ENCODE data around the gene RELN.
"Not testable (repeated sequence)": the region's sequence is repeated elsewhere in the genome, so short reads cannot be mapped to it uniquely, and the experiment has no call there.

Gene RELN

DNA sequence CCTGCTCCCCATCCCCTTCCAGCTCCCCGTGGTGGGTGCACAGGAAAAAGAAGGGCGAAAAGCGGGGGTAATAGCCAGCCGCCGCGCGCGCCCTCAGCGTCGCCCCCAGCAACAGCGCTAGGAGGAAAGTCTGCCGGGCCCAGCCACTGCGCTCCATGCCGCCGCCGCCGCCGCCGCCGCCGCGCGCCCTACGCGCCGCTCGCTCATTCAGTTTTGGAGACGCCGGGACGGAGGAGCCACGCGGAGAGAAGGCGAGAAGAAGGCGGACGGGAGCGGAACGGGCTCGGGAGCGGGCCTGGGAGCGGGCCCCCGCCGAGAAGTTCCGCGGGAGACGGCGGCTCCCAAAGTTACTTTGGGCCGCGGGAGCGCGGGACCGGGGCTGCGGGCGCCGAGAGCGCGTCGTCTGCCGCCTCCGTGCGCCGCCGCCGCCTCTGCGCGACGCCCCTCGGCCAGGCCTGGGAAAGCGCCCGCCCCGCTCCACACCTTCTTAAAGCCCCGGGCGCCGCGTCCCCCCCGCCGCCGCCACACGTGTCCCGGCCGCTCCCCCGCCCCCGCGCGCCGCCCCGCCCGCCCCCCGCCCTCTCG is at the start of gene RELN:
TSS of gene RELN (minus strand) at position 459 of the 585 bp plus-strand sequence. CDS start at position 157, 302 bp downstream.
- no peak for DNase-seq

DNA sequence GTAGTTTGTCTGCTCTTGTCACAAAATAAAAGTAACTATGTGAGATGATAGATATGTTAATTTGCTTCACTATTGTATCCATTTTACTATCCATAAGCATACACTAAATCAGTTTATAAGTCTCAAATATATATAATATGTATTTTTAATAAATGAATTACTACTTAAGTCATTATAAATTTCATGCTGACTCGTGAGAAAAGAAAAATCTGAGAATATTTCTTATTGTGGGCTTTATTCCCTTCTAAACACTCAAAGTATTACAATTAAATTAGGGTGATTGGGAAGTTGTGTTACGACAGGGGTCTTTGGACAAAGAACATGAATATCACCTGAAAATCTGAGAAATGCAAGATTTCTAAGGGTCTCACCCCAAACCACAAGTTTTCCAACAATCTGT is 48.7 kb upstream of the RELN start:
- no peak for DNase-seq

DNA sequence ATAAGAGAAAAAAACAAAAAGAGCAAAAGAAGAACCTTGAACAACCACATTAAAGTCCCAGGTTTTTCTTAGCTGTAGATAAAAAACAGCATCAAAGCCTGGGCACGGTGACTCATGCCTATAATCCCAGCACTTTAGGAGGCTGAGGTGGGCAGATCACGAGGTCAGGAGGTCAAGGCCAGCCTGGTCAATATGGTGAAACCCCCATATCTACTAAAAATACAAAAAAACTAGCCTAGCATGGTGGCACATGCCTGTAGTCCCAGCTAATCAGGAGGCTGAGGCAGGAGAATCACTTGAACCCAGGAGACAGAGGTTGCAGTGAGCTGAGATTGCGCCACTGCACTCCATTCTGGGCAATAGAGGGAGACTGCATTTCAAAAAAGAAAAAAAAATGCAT is 47.4 kb upstream of the RELN start:
- not testable (repeated sequence) for DNase-seq

DNA sequence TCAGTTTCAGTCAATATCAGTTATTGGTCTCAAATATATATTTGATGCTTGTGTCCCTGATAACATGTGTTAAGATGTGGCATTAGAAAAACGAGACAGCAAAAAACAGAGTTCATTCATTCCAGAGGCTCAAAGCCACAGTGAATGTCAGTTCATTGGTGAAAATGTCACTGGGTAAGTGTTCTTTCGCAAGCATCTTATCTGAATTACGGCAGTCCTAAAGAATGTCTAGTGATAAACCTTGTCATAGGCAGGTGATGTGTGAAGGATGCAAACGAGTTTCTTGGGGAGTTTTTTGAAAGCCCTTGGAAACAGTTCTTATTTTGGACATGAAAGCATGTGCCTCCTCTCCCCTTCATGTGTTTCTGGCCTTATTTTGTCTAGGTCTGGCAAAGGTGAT is 45.9 kb upstream of the RELN start:
- no peak for DNase-seq

DNA sequence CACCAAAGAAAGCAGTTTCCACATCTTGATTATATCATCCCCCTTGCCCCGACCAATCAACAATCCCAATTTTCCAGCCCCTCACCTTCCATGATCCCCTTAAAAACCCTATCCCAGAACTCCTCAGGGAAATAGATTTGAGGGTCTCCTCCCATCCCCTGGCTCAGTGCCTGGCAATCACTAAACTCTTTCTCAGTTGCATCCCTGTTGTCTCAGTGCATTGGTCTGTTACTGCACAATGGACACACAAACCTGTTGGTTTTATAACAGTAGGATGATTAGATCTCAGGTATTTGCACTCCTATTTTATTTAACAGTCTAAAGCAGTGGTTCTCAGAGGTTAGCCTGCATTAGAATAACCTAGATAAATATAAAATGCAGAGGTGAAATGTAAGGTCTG is 45.2 kb upstream of the RELN start:
- DNase-seq, result no peak

DNA sequence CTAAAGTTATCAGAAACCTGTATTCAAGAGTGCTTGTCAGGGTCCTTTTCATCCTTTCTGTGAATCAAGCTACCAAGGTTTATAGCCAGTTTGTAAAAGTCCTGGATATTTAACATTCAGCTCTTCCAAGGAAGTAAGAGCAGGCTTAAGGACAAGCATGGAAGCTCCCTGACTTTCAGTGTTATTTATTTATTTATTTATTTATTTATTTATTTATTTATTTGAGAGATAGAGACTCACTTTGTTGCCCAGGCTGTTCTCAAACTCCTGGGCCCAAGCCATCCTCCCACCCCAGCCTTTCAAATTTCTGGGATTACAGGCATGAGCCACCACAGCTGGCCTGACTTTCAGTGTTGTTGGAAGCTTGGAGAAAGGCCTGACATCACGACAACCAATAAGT is 44.4 kb upstream of the RELN start:
- no peak for DNase-seq

DNA sequence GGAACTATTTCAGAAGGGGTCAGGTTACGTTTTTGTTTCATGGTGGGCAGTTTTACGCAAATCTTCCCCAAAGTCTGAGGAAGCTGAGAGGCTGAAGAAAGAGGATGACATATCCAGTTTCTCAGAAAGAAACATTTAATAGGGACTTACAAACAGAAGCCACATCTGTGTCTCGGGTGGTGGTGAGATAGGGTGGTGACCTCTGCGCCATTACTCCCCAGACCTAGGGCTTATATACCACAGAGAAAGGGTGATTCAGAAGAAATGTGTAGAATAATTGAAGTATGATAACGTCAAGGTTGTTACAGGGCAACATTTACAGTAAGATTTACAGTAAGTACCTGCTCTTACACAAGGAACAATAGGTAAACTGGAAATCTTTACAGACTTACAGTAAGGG is 43.0 kb upstream of the RELN start:
- no peak for DNase-seq

DNA sequence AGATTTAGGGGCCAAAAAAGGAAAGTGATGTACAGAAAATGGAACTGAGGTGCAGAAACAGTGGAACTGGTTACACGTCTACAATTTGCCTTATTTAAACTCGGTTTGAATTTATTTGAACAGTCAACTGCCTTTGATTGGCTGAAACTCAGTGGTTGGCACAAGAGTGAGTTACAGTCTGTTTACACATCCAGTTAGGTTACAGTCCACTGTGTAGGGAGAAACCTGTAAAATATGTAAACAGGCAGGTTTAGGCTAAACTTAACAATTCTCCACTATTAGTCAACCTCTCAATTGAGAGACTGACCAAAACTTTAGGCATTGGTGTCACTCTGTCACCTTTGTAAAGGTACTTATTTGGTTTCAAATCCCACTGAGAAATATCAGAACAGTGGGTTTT is 40.3 kb upstream of the RELN start:
- no peak for DNase-seq

DNA sequence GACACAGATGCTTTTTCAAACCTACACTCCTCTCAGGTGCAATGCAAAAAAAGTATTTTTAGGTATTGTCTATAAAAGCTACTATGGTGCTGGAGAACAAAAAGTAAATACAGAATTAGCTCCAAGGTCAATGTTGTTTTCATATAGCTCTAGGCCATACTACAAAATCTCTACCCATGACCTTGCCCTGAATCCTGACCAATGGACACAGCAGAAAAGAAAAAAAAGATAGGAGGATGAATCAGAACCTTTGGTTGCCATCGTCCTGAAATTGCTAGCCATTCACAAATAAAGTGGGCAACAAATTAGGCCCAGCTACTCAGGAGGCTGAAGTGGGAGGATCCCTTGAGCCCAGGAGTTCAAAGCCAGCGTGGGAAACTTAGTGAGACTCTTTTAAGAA is 35.2 kb upstream of the RELN start:
- DNase-seq, result no peak

DNA sequence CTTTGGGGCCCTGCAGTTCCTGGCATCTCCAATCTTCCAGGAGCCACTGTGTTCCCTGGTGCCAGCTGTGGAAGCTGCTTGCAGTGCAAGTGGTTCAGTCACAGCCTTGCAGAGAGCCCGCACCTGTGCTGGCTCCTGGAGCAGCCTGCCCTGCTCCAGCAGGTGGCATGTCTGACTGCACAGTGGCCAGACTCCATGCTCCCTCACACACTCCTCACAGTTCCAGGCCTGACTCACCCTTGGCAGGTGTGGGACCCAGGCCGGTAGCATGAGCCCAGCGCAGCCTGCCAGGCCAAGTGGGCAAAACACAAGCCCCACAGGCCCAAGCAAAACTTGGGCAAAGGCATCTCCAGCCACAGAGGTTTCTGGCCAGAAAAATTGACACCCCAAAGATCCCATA is 33.6 kb upstream of the RELN start:
- DNase-seq, result no peak

DNA sequence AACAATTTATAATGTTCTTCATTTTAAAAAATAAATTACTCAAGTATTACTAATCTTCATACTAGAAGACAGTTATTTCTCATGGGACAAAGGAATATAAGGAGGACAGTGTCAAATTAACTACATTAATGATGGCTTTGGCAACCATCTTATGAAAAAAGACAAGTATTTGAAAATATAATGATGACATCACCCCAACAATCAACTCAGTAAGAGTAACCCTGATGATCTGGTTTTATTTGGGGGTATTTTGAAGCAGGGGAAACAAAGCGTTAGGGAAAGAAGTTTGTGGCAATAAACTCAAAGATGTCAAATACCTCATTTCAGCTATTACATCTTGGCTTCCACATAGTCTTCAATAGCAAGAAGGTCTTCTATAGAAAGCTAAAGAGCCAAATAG is 29.0 kb upstream of the RELN start:
- DNase-seq, result no peak

DNA sequence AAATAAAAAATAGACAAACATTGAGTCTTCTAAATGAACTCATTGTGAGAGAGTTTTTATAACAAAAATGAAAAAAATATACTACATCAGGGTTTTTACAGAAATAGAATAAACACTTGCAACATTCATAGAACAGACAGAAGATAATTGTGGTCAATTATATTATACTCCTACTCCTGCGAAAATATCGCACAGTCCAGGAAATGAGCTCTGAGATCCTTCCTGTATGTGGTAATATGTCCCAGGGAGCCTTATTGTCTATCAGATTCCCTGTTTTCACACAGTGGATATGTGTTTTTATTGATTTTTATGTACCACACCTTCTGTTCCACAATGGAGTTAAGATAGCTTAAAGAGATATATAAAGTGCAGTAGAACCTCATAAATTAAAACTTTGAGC is 27.5 kb upstream of the RELN start:
- no peak for DNase-seq

DNA sequence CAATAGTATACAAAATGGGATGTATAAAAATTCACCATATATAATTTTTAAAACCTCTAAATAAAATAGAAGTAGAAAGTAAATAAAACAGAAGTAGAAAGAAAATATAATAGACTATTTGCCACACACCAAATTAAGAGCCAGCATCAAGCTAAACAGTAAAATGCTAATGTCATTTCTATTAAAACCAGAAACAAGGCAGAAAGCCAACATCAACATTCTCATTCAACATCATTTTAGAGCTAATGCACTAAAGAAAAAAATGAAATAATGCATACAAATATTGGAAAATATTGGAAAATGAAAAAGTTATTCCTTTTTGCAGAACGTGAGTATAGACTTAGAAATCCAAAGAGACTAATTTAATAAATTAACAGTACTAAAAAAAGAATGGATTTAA is 23.4 kb upstream of the RELN start:
- no peak for DNase-seq

DNA sequence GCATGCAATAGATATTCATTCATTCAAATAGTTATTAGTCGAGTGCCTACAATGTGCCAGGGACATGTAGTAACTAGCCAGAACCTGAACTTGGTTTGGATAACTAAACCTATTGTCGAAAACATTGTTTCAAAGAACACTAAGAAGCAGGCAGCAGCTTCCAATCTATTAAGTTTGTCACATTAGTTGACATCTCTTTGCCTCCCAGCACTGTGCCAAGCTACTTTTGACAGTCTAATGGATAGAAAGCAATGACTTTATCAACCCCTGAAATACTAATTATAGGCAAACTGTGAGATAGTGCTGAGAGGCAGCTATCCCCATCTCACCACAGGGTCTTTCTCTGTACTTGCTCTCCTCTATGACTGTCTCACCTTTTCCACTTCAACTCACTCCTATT is 22.4 kb upstream of the RELN start:
- DNase-seq, result no peak

DNA sequence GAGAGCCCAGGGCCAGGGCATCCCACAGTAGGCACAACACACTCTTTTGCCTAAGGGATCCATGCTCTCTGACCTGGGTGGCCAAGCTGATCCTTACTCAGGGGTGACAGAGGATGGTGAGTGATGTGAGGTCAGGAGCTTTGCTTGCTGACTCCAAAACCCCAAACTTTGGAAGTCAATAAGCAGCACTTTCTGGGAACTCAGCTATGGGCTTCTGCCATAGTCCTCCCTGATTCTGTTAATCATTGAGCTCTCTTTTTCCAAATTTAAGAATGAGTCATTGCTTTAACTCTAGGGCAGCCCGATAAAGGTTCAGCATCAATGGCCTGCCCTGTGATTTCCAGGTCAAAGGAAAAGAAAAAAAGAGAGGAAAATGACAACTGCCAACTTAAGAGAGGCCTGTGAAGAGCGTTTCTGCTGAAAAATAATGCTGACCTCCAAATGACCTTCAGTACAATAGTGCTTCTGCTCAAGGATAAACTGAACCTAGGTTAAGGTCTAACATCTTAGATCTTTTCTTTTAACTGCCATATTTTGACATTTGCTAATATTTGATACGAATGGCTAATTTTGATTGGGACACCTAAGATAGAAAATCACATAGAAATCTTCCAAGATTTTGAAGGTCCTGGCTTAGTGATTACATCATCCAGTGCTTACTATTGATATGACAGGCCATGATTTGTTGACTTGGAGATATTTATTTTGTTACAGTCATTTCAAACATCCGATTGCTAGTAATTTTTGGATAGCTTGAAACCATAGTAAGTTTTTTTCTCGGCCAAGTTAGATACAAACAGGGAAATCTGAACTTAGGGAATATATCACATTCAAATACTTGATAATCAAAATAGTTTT is 20.8 kb upstream of the RELN start:
- DNase-seq, result no peak

DNA sequence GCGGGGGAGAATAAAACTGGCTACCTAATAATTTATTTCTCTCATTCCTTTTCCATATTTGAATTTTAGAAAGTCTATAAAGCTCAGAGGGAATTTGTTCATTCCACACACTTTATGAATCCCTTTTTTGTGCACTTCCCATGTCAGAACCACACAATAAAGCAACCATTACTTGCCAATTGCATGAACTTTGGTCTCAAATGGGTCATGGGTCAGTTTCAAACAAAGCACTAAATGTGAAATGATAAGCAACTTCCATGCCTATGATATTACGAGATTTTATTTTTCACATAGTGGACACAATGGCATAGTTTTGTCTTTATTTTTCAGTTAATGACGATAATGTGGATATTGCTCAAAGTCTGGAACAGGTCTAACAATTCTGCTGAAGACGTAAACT is 18.6 kb upstream of the RELN start:
- no peak for DNase-seq

DNA sequence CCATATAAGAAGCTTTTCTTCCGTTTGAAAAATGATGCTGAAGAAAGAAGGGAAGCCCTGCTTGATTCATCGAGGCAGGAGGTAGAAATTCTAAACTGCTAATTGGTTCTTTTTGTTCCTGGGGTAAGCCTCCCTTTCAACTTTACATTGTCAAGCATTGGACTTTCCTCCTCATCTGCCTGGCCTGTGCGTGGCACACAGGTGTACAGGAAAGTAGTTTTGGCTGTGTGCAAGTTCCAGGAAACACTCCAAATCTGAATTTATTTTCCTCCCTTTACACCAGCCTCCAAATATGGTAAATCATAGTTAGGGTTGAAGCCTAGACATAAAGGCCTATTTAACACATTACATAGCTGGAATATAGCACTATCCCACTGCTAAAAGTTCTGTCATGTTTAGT is 18.2 kb upstream of the RELN start:
- DNase-seq, result no peak

DNA sequence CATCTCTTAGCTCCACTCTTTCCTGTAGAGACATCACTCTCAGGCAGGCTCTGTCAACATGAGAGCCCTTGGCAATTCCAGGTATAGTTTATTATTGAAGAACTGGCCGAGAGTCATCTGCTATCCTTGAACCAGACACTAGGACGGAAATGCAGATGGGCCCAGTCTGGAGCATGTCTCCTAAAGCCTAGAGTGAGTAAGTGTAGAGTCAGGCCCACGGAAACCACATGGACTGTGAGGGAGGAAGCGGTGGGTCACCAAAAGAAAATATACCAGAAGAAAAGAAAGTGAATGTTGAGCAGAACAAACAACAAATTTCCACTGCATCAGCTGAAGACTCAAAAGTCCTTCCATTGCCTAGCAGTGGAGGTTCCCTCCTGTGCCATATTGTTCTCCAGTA is 15.7 kb upstream of the RELN start:
- DNase-seq, result no peak

DNA sequence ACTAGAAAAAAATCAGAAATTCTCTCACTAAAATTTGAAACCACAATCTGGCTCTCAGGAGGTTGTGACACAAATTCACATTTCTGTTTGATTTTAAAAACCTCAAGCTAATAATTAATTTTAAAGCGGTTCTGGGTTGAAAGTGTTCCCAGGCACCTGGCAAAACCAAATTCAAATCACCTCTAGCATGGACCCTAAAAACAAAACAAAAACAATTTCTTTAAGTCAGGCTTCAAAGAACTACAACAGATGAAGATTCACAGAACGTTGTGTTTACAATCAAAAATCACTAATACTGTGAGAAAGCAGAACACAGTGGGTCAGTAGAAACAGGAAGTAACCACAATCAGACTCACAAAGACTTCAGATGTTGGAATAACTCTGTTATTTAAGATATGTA is 7.2 kb upstream of the RELN start:
- no peak for DNase-seq

DNA sequence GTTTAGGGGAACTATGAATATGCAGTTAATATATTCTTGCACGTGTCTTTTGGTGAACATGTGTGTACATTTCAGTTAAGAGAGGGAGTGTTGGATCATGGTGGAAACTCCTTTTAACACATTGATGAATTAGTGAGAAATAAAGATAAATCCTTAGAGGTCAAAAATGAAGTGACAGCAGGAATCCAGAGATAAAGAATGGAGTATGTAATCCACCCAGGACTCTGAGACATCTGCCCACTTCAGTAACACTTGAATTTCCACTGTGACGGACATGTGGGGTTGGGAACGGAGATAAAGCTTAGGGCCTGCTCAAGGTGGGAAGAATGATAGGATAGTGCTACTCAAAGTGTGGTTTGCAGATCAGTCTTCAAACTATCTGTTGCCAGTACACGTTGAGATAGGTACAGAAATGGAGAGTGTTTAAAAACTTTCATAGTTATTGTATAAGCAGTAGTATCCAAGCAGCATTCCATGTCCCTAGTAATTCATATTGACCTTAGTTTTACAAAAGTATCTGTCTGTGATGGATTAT is 6.6 kb upstream of the RELN start:
- DNase-seq, result no peak

DNA sequence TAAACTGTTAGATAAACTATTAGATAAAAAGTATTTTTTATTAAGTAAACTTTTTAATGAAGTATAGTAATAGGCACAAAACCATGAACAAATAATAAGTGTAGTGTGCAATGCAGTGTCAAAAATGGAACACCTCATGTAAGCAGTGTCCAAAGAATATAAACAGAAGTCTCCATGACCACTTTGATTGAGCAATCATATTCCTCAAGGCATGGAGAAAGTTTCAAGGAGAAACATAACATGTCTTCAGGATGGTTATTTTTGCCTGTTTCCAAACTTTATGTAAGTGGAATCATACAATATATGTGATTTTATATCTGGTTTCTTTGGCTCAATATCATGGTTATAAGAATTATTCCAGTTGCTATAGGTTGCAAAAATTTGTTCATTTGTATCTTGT is 6.1 kb upstream of the RELN start:
- DNase-seq, result no peak

DNA sequence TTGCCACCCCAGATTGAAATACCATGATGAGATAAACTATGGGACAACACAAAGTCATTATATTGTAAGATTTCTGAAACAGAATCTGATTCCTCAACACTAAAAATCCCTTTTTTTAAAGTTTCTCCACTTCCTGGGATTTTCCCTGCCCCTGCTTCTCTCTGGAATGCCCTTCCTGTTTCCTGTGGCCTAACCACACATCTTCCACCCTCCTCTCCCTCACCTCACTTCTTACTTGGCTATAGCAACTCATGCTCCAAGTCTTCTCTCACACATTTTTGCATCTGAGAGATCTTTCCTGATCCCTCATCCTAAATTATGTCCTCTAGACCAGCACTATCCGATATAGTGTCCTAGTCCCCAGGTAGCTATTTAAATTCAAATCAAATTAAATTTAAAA is 4.1 kb upstream of the RELN start:
- DNase-seq, result no peak

DNA sequence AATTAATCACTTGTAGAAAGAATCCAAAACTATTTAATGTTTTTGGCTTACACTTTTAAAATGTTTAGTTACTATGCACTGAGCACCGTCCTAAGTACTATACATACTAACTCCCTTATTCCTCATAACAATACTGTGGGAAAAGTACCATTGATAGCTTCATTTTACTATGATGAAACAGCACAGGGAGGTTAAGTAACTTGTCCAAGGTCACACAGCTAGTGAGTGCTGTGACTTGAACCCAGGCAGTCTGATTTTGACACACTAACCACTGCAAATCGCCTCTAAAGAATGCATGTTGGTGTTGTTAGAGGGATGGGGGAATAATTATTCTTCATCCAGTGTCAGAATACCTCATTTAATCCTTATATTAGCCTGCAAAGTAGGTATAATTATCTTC is 1.9 kb upstream of the RELN start:
- no peak for DNase-seq

DNA sequence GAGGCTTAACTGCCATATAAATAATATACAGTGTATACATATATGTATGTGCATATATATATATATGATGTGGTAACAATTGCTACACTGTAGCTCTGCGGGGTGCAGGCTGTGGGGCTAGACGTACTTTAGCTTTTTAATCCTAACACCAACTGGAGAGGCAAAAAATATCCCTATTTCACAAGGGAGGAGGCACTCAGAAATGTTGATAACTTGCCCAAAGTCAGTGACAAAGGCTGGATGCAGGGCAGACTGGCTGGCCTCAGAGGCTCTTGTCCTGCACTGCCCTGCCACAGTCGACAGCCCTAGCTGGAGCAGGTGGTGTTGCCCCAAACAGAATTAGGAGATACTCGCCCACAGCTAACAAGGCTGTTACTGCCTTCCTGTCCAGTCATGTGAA is 1.5 kb upstream of the RELN start:
- DNase-seq, result no peak
